Endothelial cell of umbilical vein (primary cell): ENCODE measurements around the gene WDPCP. TPM values are rescaled to one million over a fixed set of nuclear protein-coding genes. Genes with fewer than 3 reads are reported as not detected.

ENCODE experiments used
- BruUV-seq: library from RNA; stranded (reverse); fragments of 400-500 nt; replicated peaks from 2 replicates; lab custom pipeline; 2021; lab: Mats Ljungman, UMichigan
- CTCF ChIA-PET: fragments of 300-600, 350-600 bp; sonication (Branson Sonifier 250); formaldehyde crosslinking; loops from one replicate; lab custom pipeline; 2021; ENCODE audit warnings: antibody characterized with exemption, inconsistent platforms; lab: Charles Lee
- POLR2A ChIA-PET: fragments of 300-600, 350-600 bp; sonication (Branson Sonifier 250); formaldehyde crosslinking; loops from one replicate; lab custom pipeline; 2021; ENCODE audit warnings: antibody characterized with exemption, inconsistent platforms; lab: Charles Lee
- DNase-seq: peaks from one replicate; pipeline ENCODE4 v3.0.0-alpha.2; 2011; ENCODE audit warnings: low read depth, low spot score
- FAIRE-seq: peaks from 2 replicates; lab custom pipeline; 2011; peaks lifted over from hg19 to GRCh38; lab: Jason Lieb, UNC
- H2AFZ ChIP-seq: 2 replicates; pipeline ENCODE4 v1.6.0; 2012; ENCODE audit warnings: low read depth, low read length, control low read depth, inconsistent platforms
- H3K27ac ChIP-seq: 2 replicates; pipeline ENCODE4 v1.5.1; 2011; ENCODE audit warnings: low read depth, mild to moderate bottlenecking, control low read depth, low read length, moderate library complexity; ENCODE audit not compliant: insufficient read depth
- H3K27me3 ChIP-seq, 2 experiments: 2 replicates each; pipeline versions ENCODE4 v1.6.0 to v1.6.1; 2011; ENCODE audit warnings: low read length in 2 of 2, mixed read lengths in 1 of 2; ENCODE audit not compliant: control insufficient read depth in 2 of 2, insufficient read depth in 2 of 2
- H3K36me3 ChIP-seq, 2 experiments: 2 replicates in 1 of 2; 3 replicates in 1 of 2; pipeline ENCODE4 v1.5.1; 2011; ENCODE audit warnings: low read length in 2 of 2, mild to moderate bottlenecking in 1 of 2, moderate library complexity in 1 of 2; ENCODE audit not compliant: control insufficient read depth in 2 of 2, insufficient read depth in 2 of 2; ENCODE audit errors: extremely low read depth in 1 of 2
- H3K4me1 ChIP-seq: 3 replicates; pipeline ENCODE4 v1.5.1; 2011; ENCODE audit warnings: mild to moderate bottlenecking, low read length; ENCODE audit not compliant: control insufficient read depth, insufficient read depth; ENCODE audit errors: extremely low read depth
- H3K4me2 ChIP-seq: 2 replicates; pipeline ENCODE4 v1.6.1; 2011; ENCODE audit warnings: low read length, control low read depth, mixed read lengths; ENCODE audit not compliant: insufficient read depth
- H3K4me3 ChIP-seq, 3 experiments: fragments of 200-600 bp in 1 of 3; sonication (generic), shearing (Covaris generic) in 1 of 3; replicated peaks in 1 of 3; 2 replicates each; pipeline ENCODE4 v1.5.1; 2011 to 2016; ENCODE audit warnings: control low read depth in 3 of 3, low read length in 3 of 3, mild to moderate bottlenecking in 2 of 3, inconsistent platforms in 1 of 3, low read depth in 1 of 3, moderate library complexity in 1 of 3; ENCODE audit not compliant: insufficient read depth in 1 of 3
- H3K79me2 ChIP-seq: 2 replicates; pipeline ENCODE4 v1.6.0; 2012; ENCODE audit warnings: low read length, inconsistent platforms; ENCODE audit not compliant: control insufficient read depth, insufficient read depth
- H3K9ac ChIP-seq: replicated peaks from 2 replicates; pipeline ENCODE3; 2011; ENCODE audit warnings: low read length, control low read depth; ENCODE audit not compliant: insufficient read depth; ENCODE audit errors: extremely low read depth
- H3K9me1 ChIP-seq: replicated peaks from 3 replicates; pipeline ENCODE4 v1.6.0; 2011; ENCODE audit warnings: mild to moderate bottlenecking, low read length; ENCODE audit not compliant: control insufficient read depth, insufficient read depth; ENCODE audit errors: extremely low read depth
- H3K9me3 ChIP-seq: replicated peaks from 2 replicates; pipeline ENCODE4 v1.5.1; 2012; ENCODE audit warnings: low read length, inconsistent platforms; ENCODE audit not compliant: control insufficient read depth, insufficient read depth
- H4K20me1 ChIP-seq: replicated peaks from 2 replicates; pipeline ENCODE3; 2011; ENCODE audit warnings: mild to moderate bottlenecking, low read length; ENCODE audit not compliant: control insufficient read depth, insufficient read depth; ENCODE audit errors: extremely low read depth
- EZH2 ChIP-seq: IDR thresholded peaks from 2 replicates; pipeline ENCODE4 v1.6.1; 2012; ENCODE audit warnings: borderline replicate concordance, low read depth, mild to moderate bottlenecking, moderate library complexity, low read length, inconsistent platforms; ENCODE audit not compliant: severe bottlenecking
- dilution Hi-C: fragments of 300-500 bp; cut with MboI; formaldehyde crosslinking; loops from one replicate; pipeline ENCODE4 v1.15.0; 2019; ENCODE audit warnings: low sequenced_read_pairs; ENCODE audit not compliant: extremely low pct_ligation_motif_present
- intact Hi-C: fragments of 100-400 bp; cut with micrococcal nuclease; formaldehyde crosslinking; loops from one replicate; pipeline ENCODE4 v1.10.0; 2022
- polyA plus RNA-seq, 4 experiments: library from polyadenylated mRNA; depleted of rRNA in 3 of 4; stranded (reverse) in 3 of 4; unstranded in 1 of 4; fragments of >200 nt; gene quantifications; 2 replicates each; pipeline versions ENCODE4 v1.2.1 to v1.2.3, GENCODE V29; 2011 to 2012; ENCODE audit warnings: missing spikeins in 1 of 4
- total RNA-seq: library from RNA; stranded (reverse); gene quantifications from 2 replicates; pipeline ENCODE4 v1.2.3, GENCODE V29; 2021
- TF ChIP-seq, protein P1 (sequence below): IDR thresholded peaks from 2 replicates; pipeline ENCODE4 v1.6.1; 2011; ENCODE audit not compliant: insufficient read depth, insufficient read length
- TF ChIP-seq, protein P2 (sequence below), 2 donors: IDR thresholded peaks; 1 replicate in 1 of 2; 2 replicates in 1 of 2; pipeline ENCODE4 v1.5.1; 2011; ENCODE audit warnings: low read length in 2 of 2, mild to moderate bottlenecking in 2 of 2, moderate library complexity in 2 of 2, control low read depth in 1 of 2, inconsistent platforms in 1 of 2, low read depth in 1 of 2; ENCODE audit not compliant: insufficient read depth in 1 of 2; ENCODE audit errors: extremely low read depth in 1 of 2

The WDPCP gene
- total and polyA plus RNA-seq, 2 donors (not counting 3 experiments of a cell fraction or from before 2014, with no cell fraction given), result 4.0 to 8.8 TPM

DNA sequence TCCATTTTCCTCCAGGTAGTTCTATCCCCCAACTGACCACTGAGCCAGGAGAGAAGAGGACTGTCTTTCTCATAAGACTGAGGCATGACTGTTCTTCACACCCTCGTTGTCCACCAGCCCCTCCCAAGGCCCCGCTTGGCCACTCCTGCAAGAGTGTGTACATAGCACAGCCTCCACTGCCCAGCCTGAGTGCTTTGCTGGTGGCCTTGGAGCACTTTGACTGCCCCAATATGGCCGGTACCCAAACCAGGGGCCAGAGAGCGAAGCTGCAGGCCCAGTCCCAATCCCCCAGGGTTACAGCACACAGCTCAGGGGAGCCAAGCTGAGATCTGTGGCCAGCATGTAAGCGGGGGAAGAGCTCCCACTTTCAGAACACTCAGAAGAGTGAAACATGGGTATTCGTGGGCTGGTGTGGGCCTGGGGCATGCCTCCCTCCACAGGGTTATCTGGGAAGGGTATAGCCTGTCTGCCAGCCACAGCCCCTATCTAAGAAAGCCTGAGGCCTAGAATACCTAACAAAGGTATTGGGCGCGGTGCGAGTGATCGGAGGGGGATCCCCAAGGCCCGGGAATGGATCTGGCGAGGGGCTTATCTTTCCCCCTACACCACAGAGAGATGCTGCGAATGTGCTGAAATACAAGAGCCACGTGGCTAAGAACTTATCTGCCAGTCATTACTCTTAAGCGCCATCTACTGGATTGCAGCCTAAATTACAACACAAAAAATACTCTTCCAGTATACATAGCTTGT is 163.8 kb downstream of the WDPCP start:
- DNase-seq (peak; percentile 33), FAIRE-seq (peak; percentile 50)
- Histone ChIP-seq H3K27me3 (no peaks in the 10 kb centered on the region), H3K9me1 (no peaks in the 10 kb centered on the region), H2AFZ (peak overlapping the region; percentile 72), H3K4me3 (no peak overlapping the region), H4K20me1 (no peaks in the 10 kb centered on the region), H3K27ac (no peak overlapping the region), H3K4me1 (no peaks in the 10 kb centered on the region), H3K9me3 (no peaks in the 10 kb centered on the region), H3K36me3 (no peaks in the 10 kb centered on the region), H3K4me2 (no peak overlapping the region), H3K79me2 (no peaks in the 10 kb centered on the region), H3K9ac (no peak overlapping the region)
- ChIA-PET POLR2A (no interaction called here), CTCF (interaction anchor here (0.6 to 3.8 kb wide), 22 partner anchors 9 to 968 kb away, joined by 3 to 27 read pairs (median 4); no protein-coding TSS in a partner anchor)
- dilution Hi-C loops, result no loop called here
- BruUV-seq, result no TSS peak
- TF ChIP-seq, protein P1, sequence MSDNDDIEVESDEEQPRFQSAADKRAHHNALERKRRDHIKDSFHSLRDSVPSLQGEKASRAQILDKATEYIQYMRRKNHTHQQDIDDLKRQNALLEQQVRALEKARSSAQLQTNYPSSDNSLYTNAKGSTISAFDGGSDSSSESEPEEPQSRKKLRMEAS, result peak; percentile 45
- no peak for TF ChIP-seq EZH2
- TF ChIP-seq, protein P2, sequence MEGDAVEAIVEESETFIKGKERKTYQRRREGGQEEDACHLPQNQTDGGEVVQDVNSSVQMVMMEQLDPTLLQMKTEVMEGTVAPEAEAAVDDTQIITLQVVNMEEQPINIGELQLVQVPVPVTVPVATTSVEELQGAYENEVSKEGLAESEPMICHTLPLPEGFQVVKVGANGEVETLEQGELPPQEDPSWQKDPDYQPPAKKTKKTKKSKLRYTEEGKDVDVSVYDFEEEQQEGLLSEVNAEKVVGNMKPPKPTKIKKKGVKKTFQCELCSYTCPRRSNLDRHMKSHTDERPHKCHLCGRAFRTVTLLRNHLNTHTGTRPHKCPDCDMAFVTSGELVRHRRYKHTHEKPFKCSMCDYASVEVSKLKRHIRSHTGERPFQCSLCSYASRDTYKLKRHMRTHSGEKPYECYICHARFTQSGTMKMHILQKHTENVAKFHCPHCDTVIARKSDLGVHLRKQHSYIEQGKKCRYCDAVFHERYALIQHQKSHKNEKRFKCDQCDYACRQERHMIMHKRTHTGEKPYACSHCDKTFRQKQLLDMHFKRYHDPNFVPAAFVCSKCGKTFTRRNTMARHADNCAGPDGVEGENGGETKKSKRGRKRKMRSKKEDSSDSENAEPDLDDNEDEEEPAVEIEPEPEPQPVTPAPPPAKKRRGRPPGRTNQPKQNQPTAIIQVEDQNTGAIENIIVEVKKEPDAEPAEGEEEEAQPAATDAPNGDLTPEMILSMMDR (IDR thresholded peaks at IDR 0.05; ENCODE audit: extremely low read depth in 1 of 2, insufficient read depth in 1 of 2, low read depth in 1 of 2, low read length in 2 of 2), result peak; percentile 55 to 56
- intact Hi-C loops, result loop anchor here (1.0 to 10.0 kb wide), 4 partner anchors 360 to 970 kb away; no protein-coding TSS in a partner anchor
